ENCODE measurements around the gene PPP1CB.
A peak's percentile ranks its signal among the peaks of the same experiment; 100 is the strongest.

Gene PPP1CB

DNA sequence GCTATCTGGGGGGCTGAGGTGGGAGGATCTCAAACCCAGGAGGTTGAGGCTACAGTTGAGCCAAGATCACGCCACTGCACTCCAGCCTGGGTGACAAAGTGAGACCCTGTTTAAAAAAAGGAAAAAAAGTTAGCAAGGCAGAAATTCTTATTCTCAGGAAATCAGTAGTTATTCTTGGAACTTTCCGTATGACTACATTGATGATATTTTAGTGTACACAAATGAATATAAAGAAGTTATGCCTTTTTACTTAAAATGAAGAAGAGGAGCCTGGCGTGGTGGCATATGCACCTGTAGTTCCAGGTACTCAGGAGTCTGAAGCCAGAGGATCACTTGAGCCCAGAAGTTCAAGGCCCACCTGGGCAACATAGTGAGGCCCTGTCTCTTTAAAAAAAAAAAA is 66.4 kb downstream of the PPP1CB start:
- Histone ChIP-seq H3K9me3 (ENCODE audit: insufficient read depth, low read depth, low read length) (no peaks in the 10 kb centered on the region), H3K4me3 (ENCODE audit: low read depth, low read length) (no peak overlapping the region), H2BK5ac (ENCODE audit: low read depth, low read length, poor library complexity) (no peak overlapping the region), H3K79me1 (ENCODE audit: low read length) (no peaks in the 10 kb centered on the region), H3K4ac (ENCODE audit: low read depth, low read length) (no peak overlapping the region), H2AFZ (ENCODE audit: insufficient read depth, low read length, poor library complexity) (no peak overlapping the region), H3K9ac (ENCODE audit: low read length) (no peak overlapping the region), H3K18ac (ENCODE audit: low read length) (no peak overlapping the region), H3K79me2 (ENCODE audit: control insufficient read depth, insufficient read depth, low read length, poor library complexity) (no peaks in the 10 kb centered on the region), H3K14ac (ENCODE audit: low read length) (no peak overlapping the region), H2AK5ac (ENCODE audit: low read length) (no peak overlapping the region), H4K12ac (ENCODE audit: low read depth, low read length) (no peak overlapping the region), H3K4me2 (ENCODE audit: low read length) (no peak overlapping the region), H3K36me3 (ENCODE audit: control insufficient read depth in 1 of 2, insufficient read depth in 2 of 2, low read length in 2 of 2) (no peaks in the 10 kb centered on the region), H3K23ac (ENCODE audit: low read length) (no peak overlapping the region), H3K27ac (ENCODE audit: low read depth, low read length) (no peak overlapping the region), H2BK120ac (ENCODE audit: insufficient read depth, low read length, poor library complexity) (no peak overlapping the region), H4K8ac (ENCODE audit: low read depth, low read length) (no peak overlapping the region), H3K4me1 (ENCODE audit: control insufficient read depth in 1 of 2, insufficient read depth in 2 of 2, low read length in 2 of 2) (no peaks in the 10 kb centered on the region), H3K27me3 (ENCODE audit: insufficient read depth, low read length) (no peaks in the 10 kb centered on the region), H2BK12ac (ENCODE audit: low read length) (no peak overlapping the region), H4K91ac (ENCODE audit: low read depth, low read length) (no peak overlapping the region)
- DNase-seq = no peak
- WGBS (ENCODE audit: extremely low coverage, insufficient coverage, insufficient read length) = no CpG with 5 or more reads among the region's 3 CpGs

DNA sequence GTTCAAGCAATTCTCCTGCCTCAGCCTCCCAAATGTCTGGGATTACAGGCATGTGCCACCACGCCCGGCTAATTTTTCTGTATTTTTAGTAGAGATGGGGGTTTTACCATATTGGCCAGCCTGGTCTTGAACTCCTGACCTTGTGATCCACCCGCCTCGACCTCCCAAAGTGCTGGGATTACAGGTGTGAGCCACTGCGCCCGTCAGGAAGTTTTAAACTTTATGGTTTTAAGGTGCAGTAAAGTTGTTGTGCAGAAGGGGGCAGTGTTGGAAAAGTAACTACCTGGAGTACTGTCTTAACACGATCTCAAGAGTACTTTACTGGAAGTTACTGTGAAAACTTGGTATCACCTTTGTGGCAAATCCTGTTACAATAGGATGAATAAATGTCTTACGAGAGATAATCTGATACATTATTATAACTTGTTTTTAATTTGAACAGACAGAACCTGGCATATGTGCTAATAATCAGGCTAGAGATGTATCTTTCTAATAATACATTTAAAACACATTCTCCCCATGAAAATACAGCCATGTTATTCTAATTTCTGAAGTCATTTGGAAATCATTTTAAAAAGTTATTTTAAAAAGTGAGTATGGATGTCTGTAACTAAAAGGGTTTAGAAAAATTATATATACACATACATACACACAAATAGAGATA is 69.8 kb downstream of the PPP1CB start:
- Histone ChIP-seq H3K23ac (ENCODE audit: low read length) (no peak overlapping the region), H3K27ac (ENCODE audit: low read depth, low read length) (no peak overlapping the region), H3K36me3 (ENCODE audit: control insufficient read depth in 1 of 2, insufficient read depth in 2 of 2, low read length in 2 of 2) (no peaks in the 10 kb centered on the region), H3K4me1 (ENCODE audit: control insufficient read depth in 1 of 2, insufficient read depth in 2 of 2, low read length in 2 of 2) (no peaks in the 10 kb centered on the region), H3K79me2 (ENCODE audit: control insufficient read depth, insufficient read depth, low read length, poor library complexity) (no peaks in the 10 kb centered on the region), H4K8ac (ENCODE audit: low read depth, low read length) (no peak overlapping the region), H4K91ac (ENCODE audit: low read depth, low read length) (no peak overlapping the region), H3K4me3 (ENCODE audit: low read depth, low read length) (no peak overlapping the region), H3K9me3 (ENCODE audit: insufficient read depth, low read depth, low read length) (no peaks in the 10 kb centered on the region), H3K14ac (ENCODE audit: low read length) (no peak overlapping the region), H3K9ac (ENCODE audit: low read length) (no peak overlapping the region), H2BK5ac (ENCODE audit: low read depth, low read length, poor library complexity) (no peak overlapping the region), H3K18ac (ENCODE audit: low read length) (no peak overlapping the region), H3K4ac (ENCODE audit: low read depth, low read length) (no peak overlapping the region), H2AK5ac (ENCODE audit: low read length) (no peak overlapping the region), H4K12ac (ENCODE audit: low read depth, low read length) (no peak overlapping the region), H2BK12ac (ENCODE audit: low read length) (no peak overlapping the region), H2AFZ (ENCODE audit: insufficient read depth, low read length, poor library complexity) (no peak overlapping the region), H3K27me3 (ENCODE audit: insufficient read depth, low read length) (no peaks in the 10 kb centered on the region), H3K4me2 (ENCODE audit: low read length) (no peak overlapping the region), H2BK120ac (ENCODE audit: insufficient read depth, low read length, poor library complexity) (no peak overlapping the region), H3K79me1 (ENCODE audit: low read length) (no peaks in the 10 kb centered on the region)
- WGBS (ENCODE audit: extremely low coverage, insufficient coverage, insufficient read length) = no CpG with 5 or more reads among the region's 8 CpGs
- peak; percentile 44 to 83 for DNase-seq

DNA sequence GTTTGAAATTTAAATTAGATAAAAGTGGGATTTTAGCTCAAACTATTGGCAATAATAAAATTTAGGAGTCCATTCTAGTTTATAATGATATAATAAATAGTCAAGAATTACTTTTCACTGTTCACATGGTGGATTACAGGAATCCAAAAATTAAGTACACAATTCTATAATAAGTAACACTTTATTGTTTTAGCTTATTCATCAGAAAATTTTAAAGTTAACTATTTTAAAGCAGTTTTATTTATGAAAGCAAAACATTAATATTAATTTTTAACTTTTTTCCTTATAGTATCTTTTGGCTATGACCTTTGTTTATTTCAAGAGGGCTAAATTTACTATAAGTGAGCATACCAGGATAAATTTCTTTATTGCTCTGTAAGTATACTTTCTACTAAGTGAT is 70.4 kb downstream of the PPP1CB start:
- no peak for DNase-seq
- Histone ChIP-seq H3K4me3 (ENCODE audit: low read depth, low read length) (no peak overlapping the region), H2BK120ac (ENCODE audit: insufficient read depth, low read length, poor library complexity) (no peak overlapping the region), H3K4me1 (ENCODE audit: control insufficient read depth in 1 of 2, insufficient read depth in 2 of 2, low read length in 2 of 2) (no peaks in the 10 kb centered on the region), H3K23ac (ENCODE audit: low read length) (no peak overlapping the region), H4K91ac (ENCODE audit: low read depth, low read length) (no peak overlapping the region), H3K27me3 (ENCODE audit: insufficient read depth, low read length) (no peaks in the 10 kb centered on the region), H4K12ac (ENCODE audit: low read depth, low read length) (no peak overlapping the region), H4K8ac (ENCODE audit: low read depth, low read length) (no peak overlapping the region), H3K79me1 (ENCODE audit: low read length) (no peaks in the 10 kb centered on the region), H2AFZ (ENCODE audit: insufficient read depth, low read length, poor library complexity) (no peak overlapping the region), H2AK5ac (ENCODE audit: low read length) (no peak overlapping the region), H3K4ac (ENCODE audit: low read depth, low read length) (no peak overlapping the region), H3K36me3 (ENCODE audit: control insufficient read depth in 1 of 2, insufficient read depth in 2 of 2, low read length in 2 of 2) (no peaks in the 10 kb centered on the region), H3K14ac (ENCODE audit: low read length) (no peak overlapping the region), H2BK5ac (ENCODE audit: low read depth, low read length, poor library complexity) (no peak overlapping the region), H3K9me3 (ENCODE audit: insufficient read depth, low read depth, low read length) (no peaks in the 10 kb centered on the region), H2BK12ac (ENCODE audit: low read length) (no peak overlapping the region), H3K79me2 (ENCODE audit: control insufficient read depth, insufficient read depth, low read length, poor library complexity) (no peaks in the 10 kb centered on the region), H3K27ac (ENCODE audit: low read depth, low read length) (no peak overlapping the region), H3K18ac (ENCODE audit: low read length) (no peak overlapping the region), H3K9ac (ENCODE audit: low read length) (no peak overlapping the region), H3K4me2 (ENCODE audit: low read length) (no peak overlapping the region)

DNA sequence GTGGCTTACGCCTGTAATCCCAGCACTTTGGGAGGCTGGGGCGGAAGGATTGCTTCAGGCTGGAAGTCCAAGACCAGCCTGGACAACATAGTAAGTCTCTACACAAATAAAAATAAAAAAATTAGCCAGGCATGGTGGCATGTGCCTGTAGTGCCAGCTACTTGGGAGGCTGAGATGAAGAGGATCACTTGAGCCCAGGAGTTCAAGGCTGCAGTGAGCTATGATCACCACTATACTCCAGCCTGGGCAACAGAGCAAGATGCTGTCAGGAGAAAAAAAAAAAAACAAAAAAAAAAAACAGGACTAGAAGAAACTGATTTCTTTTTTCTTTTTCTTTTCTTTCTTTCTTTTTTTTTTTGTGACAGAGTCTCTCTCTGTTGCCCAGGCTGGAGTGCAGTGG is 72.6 kb downstream of the PPP1CB start:
- Histone ChIP-seq H3K9ac (ENCODE audit: low read length) (no peak overlapping the region), H2AFZ (ENCODE audit: insufficient read depth, low read length, poor library complexity) (no peak overlapping the region), H3K79me1 (ENCODE audit: low read length) (no peaks in the 10 kb centered on the region), H3K4me1 (ENCODE audit: control insufficient read depth in 1 of 2, insufficient read depth in 2 of 2, low read length in 2 of 2) (no peaks in the 10 kb centered on the region), H2BK12ac (ENCODE audit: low read length) (no peak overlapping the region), H3K27ac (ENCODE audit: low read depth, low read length) (no peak overlapping the region), H4K12ac (ENCODE audit: low read depth, low read length) (no peak overlapping the region), H3K18ac (ENCODE audit: low read length) (no peak overlapping the region), H3K27me3 (ENCODE audit: insufficient read depth, low read length) (no peaks in the 10 kb centered on the region), H2BK120ac (ENCODE audit: insufficient read depth, low read length, poor library complexity) (no peak overlapping the region), H2AK5ac (ENCODE audit: low read length) (no peak overlapping the region), H3K79me2 (ENCODE audit: control insufficient read depth, insufficient read depth, low read length, poor library complexity) (no peaks in the 10 kb centered on the region), H4K8ac (ENCODE audit: low read depth, low read length) (no peak overlapping the region), H2BK5ac (ENCODE audit: low read depth, low read length, poor library complexity) (no peak overlapping the region), H3K4ac (ENCODE audit: low read depth, low read length) (no peak overlapping the region), H3K4me2 (ENCODE audit: low read length) (no peak overlapping the region), H4K91ac (ENCODE audit: low read depth, low read length) (no peak overlapping the region), H3K9me3 (ENCODE audit: insufficient read depth, low read depth, low read length) (no peaks in the 10 kb centered on the region), H3K23ac (ENCODE audit: low read length) (no peak overlapping the region), H3K4me3 (ENCODE audit: low read depth, low read length) (no peak overlapping the region), H3K36me3 (ENCODE audit: control insufficient read depth in 1 of 2, insufficient read depth in 2 of 2, low read length in 2 of 2) (no peaks in the 10 kb centered on the region), H3K14ac (ENCODE audit: low read length) (no peak overlapping the region)
- DNase-seq = no peak
- no CpG with 5 or more reads among the region's 2 CpGs for WGBS (ENCODE audit: extremely low coverage, insufficient coverage, insufficient read length)
